CD4-positive, alpha-beta T cell treated with Interleukin-2 at 100 ng/mL for 4 hours (primary cell): ENCODE data around the gene TLK2.
"Not testable (repeated sequence)": the region's sequence is repeated elsewhere in the genome, so short reads cannot be mapped to it uniquely, and the experiment has no call there.

ENCODE experiments used
- DNase-seq: peaks from one replicate; pipeline ENCODE4 v3.0.0-alpha.2; 2020; ENCODE audit warnings: low spot score

The TLK2 gene

DNA sequence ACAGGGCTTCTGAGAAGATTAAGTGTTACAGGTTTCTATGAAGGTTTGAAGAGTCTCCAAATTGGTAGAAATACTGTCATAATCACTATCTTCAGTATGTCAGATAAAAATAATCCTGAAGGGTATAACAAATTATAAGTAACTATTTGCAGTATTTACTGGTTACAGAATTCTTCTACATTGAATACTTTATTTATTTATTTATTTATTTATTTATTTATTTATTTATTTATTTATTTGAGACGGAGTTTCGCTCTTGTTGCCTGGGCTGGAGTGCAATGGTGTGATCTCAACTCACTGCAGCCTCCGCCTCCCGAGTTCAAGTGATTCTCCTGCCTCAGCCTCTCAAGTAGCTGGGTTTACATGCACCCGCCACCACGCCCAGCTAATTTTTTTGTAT is 125.2 kb downstream of the TLK2 start:
- not testable (repeated sequence) for DNase-seq

DNA sequence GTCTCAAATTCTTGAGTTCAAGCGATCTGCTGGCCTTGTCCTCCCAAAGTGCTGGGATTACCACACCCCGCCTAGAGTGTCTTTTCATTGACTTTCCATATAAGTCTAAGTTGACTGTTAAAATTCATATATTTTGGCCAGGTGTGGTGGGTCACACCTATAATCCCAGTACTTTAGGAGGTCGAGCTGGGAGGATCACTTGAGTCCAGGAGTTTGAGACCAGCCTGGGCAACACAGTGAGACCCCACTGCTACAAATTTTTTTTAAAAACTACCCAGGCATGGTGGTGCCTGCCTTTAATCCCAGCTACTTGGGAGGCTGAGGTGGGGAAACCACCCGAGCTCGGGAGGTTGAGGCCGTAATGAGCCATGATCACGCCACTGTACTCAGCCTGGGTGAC is 127.0 kb downstream of the TLK2 start:
- DNase-seq: no peak

DNA sequence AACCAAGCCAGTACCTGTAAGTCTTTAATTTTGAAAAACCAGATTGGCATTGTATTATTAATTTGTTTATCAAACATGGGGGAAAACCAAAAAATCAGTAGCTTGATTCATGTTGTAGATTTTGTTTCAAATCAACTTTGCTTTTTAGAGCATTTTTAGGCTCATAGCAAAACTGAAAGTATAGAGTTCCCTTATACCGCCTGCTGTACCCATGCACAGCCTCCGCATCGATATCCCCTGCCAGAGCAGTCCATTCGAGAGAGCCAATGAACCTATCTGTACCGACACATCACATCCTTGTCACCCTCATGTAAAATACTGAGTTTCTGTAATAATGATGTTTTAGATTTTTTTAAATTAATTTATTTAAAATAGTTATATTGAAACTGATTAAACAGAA is 132.7 kb downstream of the TLK2 start:
- peak; percentile 19 for DNase-seq

DNA sequence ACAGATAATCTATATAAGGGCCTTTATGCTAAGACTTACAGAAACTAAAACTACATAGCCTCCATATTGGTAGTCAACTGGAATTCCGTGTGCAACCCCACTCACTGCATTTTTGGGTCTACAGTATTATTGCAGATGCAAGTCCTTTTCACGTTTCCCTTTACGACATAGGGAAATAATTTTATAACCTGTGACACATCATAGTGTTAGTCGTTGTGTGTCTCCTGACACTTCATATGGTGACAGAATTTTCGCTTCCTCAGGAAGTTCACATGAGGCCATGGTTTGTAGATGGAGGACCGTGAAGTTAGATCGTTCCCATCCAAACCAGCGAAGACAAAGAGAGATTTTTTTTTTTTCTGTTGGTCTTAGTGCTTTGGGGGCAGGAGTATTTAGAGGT is 133.1 kb downstream of the TLK2 start:
- DNase-seq: peak; percentile 13

DNA sequence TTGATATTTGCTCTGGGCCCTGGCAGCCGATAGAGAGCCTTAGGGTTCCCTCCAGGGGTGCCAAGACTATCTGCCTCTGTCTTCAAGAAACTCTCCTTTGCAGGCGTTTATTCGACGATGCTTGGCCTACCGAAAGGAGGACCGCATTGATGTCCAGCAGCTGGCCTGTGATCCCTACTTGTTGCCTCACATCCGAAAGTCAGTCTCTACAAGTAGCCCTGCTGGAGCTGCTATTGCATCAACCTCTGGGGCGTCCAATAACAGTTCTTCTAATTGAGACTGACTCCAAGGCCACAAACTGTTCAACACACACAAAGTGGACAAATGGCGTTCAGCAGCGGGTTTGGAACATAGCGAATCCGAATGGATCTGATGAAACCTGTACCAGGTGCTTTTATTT is 133.7 kb downstream of the TLK2 start:
- DNase-seq: not testable (repeated sequence)

GRCh38 chr17:62613095-62613494 is 134.5 kb downstream of the TLK2 start:
- not testable (repeated sequence) for DNase-seq

DNA sequence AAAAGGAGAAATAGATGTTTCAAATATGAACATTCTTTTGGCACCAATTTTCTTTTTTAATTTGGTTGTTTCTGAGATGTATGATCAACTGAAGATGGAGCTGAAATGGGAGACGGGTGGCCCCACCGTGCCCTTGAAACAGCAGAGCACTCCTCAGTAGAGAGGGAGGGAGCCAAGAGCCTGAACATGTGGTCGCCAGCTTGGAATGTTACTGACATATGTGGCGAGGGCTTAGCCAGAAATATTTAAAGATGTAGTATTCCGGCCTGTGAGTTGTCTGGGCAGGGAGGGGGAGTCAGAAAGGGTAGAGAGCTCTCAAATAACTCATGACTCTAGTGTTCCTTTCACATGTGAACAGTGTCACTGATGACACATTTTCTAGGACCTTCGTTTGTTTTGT is 135.5 kb downstream of the TLK2 start:
- DNase-seq: no peak

DNA sequence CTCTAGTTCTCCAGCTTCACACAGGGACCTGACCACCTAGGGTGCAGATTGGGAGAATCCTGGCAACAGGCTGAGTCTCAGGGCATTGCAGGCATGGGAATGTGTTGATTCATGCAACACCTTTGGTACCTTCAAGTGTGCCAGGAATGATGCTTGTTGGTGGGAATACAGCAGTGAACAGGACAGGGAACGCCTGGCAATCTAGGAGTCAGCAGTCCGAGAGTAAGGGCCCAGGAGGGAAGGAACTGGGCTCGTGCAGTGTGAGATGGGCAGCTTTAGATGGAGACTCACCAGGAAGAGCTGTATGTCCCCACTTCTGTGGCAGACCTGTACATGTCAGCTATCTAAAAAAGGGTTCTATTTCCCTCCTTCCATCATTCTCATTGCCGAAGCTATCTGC is 136.9 kb downstream of the TLK2 start:
- DNase-seq: no peak

DNA sequence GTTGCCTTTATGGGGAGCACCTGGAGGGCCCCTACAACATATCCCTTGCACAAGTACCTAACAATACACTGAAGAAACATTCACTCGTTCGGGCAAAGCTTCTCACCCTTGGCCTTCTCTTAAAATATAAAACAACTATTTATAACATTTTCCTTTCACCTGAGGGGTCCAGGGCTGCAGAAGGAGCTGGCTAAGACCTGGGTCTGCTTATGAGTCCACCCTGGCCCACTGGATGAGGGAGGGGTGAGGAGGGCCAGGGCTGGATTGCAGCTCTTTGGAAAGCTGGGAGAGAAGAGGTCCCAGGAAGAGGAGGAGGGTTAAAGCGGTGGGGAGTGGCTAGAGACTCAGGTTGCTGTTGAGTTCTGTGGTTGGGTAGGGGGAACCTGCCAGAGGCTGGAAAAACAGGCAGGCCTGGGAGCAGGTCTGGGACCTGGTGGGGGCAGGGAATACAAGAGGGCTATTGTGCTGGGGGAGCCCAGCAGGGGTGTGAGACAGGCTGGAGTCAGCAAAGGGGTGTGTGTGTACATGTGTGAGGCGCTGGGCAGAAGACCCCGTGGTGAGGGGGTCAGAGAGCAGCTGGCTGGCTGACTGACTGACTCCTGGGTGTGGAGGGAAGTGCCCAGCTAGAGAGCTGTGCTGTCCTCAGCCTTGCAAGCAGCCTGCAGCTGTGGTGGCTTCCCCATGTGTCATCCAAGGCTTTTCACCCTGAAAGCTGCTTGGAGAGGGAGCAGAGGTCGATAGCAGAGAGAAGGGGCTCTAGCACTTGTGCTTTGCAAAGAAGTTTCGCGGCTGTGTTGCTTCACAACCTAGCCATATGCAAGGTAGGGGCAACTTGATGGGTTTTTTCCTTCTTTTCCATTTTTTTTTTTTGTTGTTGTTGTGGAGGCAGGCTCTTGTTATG is 138.6 kb downstream of the TLK2 start:
- no peak for DNase-seq

GRCh38 chr17:62617894-62618472 is 139.4 kb downstream of the TLK2 start:
- DNase-seq: no peak

DNA sequence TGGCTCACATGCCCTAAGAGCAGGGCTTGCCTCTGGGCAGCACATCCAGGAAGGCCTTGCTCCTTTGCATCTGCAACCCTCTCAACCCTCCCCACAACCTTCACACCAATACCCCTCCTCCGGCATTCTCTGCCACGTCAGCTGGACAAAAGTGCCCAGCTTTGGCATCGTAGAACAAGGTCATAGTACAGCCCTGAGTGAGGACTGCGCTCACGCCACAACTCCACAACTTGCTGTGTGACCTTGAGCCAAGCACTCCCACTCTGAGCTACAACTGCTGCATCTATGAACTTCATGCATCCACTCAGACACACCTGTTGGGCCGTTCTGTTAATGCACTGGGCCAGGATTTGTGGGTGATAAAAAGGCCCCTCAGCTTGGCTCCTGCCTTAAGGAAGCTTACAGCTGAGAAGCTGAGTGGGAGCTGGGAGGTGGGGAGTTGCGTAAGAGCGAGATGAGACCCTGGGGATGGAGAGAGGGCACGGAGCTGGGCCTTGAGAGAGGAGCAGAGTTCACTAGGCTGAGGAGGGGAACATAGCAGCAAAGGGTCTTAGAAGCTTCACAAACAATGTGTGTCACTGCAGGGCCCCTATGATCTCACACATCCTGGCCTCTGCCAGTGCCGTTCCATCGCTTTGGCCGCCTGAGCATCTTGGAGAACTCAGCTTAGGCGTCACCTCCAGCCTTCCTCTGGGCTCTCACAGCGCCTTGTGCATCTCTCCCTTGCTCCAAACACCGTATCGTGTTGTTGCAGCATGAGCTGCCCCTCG is 140.2 kb downstream of the TLK2 start:
- no peak for DNase-seq

- no peak for DNase-seq
Measured at GRCh38 chr17:62619417-62620155, 141.0 kb downstream of the TLK2 start.

GRCh38 chr17:62621223-62621622 is 142.6 kb downstream of the TLK2 start:
- DNase-seq: no peak

GRCh38 chr17:62625184-62625869 is 146.7 kb downstream of the TLK2 start:
- DNase-seq: no peak

- DNase-seq: no peak
Measured at GRCh38 chr17:62625870-62626200, 147.2 kb downstream of the TLK2 start.

DNA sequence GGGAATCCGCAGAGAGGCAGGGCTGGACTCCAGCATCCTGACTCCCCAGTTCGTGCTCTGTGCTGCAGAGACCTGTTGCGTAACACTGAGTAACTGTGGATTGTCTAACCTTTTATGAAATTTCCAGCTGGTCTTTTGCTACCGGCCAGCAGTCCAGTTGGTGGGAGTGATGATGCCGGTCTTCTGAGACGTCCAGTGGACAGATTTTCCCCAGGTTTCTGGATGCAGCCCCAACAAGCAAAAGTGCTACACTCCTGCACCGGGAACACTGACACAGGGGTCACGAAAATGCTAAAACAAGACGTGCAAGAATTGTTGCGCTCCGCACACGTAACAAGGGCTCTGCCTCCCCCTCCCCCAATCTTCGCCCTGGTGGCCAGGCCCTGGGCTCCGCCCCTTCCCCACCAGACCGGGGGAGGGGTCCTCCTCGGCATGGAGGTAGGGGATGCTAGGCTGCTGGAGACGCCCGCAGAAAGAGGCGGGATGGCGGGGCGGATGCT is 148.1 kb downstream of the TLK2 start:
- DNase-seq: no peak

GRCh38 chr17:62627219-62627903 is 148.7 kb downstream of the TLK2 start, which contains the start of gene MRC2:
TSS of gene MRC2 (plus strand) at chr17:62627670. CDS start at chr17:62627803, 133 bp downstream.
- no peak for DNase-seq

DNA sequence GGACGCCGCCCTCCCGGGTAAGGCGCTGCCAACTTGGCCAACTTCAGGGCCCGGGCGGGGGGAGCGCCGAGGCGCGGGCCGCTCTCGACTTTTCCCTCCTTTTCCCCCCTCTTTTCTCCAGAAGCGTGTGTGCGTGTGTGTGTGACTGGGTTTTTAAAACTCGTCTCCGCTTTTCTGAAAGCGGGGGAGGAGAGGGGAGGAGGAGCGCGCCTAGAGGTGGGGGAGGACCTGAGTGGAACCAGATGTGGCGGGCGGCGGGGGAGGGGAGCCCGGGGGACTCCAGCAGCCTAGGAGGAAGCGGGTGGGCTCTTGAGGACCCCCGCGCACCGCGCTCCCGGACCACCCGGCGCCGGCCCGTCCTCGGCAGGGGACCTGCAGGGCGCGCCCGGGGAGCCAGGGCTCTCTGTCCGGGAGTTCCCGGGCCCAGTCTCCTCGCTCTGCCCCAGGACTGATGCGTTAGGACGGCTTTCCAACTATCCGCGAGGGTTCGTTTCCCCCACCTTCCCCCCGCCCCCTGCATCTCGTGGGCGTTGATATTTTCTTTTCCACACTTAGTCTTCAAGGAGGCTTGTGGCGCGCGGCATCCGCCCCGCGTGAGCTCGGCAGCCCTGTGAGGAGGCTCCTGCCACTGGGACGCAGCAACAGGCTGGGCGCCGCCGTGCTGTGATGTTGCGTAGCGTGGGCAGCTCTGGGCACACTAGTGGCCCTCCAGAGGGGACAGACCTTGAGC is 149.4 kb downstream of the TLK2 start:
- DNase-seq: no peak

- DNase-seq: no peak
Measured at GRCh38 chr17:62628831-62629555, 150.4 kb downstream of the TLK2 start.
